ENCODE measurements around the gene DSG2.
A peak's percentile ranks its signal among the peaks of the same experiment; 100 is the strongest.
"Not testable (repeated sequence)": the region's sequence is repeated elsewhere in the genome, so short reads cannot be mapped to it uniquely, and the experiment has no call there.

DSG2 gene

DNA sequence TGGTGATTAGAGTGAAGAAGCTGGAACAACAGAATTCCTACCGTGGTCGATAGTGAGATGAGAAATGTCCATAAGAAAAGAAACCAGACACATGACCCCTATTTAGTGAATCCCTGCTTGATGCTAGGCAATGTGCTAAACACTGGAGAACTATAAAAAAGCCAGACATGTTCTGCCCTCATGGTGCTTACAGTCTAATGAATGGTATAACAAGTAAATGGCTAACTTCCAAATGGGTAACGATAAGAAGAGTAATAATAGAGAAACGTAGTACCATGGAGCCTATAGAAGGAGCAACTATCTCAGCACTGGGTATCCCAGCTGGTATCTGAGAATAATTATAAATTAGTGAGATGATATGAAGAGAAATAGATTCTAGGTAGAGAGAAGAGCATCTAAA lies 5.0 kb downstream of the DSG2 start:
- DNase-seq = no peak

DNA sequence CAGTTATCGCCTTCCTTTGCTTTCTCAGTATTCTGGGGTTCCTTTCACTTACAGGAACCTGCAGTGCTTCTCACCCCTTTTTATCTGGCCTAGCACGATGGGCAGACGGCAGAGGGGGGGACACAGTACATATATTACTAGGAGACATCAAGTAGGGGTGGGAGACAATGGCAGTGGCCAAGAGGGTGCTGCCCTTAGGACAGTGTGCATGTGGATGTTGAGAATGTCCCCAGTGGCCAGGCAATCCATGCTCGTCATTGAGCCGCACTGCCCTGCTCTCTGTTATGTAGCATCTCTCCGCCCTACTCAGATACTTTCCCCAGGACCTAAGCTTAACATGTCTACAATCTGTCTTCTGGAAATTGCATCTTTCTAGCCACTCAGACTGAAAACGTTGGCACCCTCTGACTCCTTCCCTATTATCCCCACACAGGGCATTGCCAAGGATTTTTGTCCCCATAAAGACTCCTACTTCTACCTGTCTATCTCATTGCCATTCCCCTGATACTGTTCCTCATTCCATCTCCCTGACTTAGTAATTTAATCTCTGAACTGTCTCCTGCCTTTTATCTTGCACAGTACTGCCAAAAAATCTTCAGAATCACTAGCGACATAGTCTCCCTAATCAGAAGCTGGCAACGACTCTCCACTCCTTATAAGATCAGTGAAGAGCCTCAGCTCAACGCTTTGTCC lies 6.6 kb downstream of the DSG2 start:
- DNase-seq = no peak

DNA sequence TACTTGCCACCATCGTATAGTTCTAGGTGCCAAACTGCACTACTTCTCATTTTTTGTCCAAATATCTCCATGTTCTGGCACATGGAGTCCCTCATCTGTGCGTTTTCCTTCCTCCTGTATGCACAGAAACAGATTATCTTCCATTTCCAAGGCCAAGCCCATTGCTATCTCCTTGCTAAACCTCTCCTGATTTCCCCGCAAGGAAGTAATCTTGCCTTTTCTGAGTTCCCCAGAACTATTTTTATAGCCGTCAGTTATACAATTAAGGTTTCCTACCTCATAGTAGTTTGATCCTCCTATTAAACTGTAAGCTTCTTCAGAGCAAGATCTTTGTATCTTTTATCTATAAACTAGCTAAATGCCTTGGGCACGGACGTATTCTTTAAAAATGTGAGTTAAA lies 7.2 kb downstream of the DSG2 start:
- no peak for DNase-seq

DNA sequence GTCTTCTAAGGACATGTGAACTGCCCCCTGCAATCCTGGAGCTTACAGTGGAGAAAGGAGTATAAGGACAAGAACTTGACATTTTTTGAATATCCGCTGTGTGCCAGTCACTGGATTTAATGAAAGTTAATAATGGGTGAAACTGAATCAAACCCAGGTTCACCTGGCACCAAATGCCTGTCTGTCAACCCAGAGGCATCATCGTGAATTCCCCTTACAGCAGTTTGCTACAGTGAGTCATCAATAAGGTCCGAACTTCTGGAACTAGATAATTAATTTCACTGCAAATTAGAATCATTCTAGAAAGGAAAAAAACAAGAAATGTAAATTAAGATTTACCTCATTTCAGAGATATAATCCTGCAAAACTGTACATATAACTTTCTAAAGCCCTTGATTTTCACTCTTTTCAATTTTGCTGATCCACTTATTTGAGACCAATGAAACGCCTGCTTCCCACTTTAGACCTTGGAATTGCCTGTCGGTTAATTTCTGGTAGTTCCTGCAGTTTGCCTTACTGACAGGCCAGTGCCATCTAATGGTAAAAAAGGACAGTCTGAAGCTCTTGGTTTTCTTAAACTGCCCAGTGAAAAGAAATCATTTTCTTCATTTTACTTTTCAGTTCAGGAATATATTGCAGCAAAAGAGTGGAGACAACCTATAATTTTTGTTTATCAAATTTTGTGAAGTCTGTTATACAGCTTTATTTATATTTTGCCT lies 8.2 kb downstream of the DSG2 start:
- no peak for DNase-seq

DNA sequence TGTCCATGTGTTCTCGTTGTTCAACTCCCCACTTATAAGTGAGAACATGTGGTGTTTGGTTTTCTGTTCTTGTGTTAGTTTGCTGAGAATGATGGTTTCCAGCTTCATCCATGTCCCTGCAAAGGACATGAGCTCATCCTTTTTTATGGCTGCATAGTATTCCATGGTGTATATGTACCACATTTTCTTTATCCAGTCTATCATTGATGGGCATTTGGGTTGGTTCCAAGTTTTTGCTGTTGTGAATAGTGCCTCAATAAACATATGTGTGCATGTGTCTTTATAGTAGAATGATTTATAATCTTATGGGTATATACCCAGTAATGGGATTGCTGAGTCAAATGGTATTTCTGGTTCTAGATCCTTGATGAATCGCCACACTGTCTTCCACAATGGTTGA lies 9.1 kb downstream of the DSG2 start:
- DNase-seq = not testable (repeated sequence)

DNA sequence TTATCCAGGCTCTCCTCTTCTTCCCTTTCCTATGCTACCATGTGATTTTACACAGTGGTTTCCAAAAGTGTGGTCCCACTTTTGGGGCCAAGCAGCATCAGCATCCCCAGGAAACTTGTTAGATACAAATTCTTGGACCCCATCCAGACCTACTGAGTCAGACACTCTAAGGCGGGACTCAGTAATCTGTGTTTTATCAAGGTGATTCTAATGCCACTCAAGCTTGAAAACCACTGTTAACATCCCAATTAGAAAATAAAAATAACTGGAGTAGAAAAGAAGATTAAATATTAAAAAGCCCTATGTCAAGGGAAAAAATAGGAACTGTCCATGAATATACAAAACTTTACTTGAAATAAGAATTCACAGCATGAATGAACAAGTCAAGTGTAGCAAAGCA lies 10.8 kb downstream of the DSG2 start:
- no peak for DNase-seq

DNA sequence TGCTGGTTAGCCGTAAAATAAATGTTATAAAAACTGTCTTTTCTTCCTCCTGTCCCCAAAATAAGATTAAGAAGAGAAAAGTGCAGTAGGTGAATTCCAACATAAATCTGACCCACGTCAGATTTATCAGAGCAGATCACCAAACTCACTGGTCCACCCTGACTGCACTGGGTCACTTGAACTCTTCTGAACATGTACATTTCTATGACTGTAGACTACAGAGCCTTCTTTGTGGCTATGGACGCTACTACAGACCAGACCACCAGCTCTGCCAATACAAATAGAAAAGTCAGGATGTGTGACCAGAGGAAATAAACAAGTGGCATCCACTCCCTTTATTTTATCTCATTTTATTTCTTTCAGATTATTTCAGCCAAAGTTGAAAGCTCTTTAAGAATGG lies 11.6 kb downstream of the DSG2 start:
- no peak for DNase-seq

DNA sequence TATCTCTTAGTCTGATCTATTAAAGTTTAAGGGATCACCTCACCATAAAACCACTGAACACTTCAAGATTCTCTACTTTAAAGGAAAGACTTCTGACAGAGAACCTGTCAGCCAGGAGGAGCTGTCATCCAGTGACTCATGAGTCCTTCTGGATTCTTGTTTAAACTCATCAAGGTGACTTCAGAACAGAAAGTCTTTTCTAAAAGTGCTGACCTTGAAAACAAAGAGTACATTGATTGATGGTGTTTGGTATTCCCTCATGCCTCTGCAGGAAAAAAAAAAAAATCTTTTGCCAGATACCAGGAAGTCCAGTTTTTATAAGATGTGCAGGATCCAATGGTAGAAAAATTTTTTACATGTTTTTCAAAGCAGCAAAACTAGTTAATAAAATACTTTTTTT lies 12.3 kb downstream of the DSG2 start:
- DNase-seq = no peak

DNA sequence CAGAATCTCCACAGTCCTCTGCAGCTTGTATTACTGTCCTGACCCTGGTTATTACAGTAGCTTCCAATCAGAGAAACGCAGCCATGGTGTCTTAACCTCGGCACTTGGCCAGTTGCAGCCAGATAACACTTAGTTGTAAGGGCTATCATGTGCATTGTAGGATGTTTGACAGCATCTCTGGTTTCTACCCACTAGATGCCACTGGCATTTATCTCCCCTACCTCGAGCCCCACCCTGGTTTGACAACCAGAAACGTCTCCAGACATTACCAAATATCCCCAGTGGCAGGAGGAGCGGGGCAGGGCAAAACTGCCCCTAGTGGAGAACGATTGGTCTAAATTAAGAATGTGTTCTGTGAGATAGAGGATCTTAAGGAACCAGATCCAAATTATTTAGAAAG lies 13.1 kb downstream of the DSG2 start:
- no peak for DNase-seq

DNA sequence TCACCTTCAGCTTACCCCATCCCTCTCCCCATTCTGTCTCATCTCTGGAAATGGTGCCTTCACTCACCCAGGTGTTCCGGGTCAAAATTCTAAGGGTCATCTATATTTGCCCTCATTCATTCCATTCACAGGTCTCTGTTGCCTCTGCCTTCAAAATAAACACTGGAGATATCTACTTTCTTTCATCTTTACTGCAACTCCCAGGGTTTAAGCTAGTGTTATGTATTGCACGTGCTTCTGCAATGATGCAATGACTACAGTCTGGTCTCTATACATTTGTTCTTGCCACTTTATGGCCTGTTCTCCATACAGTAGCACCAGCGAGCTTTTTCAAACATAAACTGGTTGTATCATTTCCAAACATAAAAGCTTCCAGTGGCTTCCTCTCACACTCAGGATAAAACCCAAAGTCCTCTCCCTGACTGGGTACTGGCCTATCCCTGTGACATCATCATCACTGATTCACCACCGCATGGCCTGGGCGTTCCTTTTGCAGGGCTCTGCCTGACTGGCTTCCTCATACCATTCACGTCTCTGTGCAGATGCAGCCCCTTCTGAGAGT lies 14.3 kb downstream of the DSG2 start:
- no peak for DNase-seq

DNA sequence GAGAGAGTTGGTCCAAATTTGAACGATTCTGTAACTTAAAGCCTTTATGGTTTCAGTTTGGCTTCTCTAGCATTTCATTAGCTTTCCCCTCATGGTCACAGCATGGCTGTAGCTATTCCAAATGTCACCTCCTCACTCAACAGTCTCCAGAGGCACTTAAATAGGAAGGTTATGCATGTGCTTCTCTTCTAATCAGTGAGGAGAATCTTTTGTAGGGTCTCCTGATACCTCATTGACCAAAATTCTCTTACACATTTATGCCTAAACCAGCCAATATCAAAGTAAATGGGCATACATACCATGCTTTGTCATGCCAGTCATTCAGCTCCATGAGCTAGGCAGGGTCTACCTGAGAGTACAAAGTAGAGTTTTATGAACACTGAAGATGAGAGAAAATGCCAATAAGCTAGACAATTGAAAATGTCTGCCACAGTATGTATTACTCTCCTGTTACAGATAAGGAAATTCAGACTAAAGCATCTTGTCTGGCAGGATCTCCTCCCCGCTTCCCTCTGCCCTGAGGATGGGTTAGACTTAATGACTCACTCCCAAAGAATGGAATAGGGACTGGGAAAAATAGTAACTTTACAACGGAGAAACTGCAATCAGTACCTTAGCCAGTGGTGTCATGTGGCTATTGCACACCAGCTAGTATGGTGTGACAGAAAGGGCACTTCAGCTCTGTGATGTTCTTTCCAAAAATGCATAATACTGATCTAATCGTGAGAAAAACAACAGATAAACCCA lies 15.4 kb downstream of the DSG2 start:
- DNase-seq = no peak

DNA sequence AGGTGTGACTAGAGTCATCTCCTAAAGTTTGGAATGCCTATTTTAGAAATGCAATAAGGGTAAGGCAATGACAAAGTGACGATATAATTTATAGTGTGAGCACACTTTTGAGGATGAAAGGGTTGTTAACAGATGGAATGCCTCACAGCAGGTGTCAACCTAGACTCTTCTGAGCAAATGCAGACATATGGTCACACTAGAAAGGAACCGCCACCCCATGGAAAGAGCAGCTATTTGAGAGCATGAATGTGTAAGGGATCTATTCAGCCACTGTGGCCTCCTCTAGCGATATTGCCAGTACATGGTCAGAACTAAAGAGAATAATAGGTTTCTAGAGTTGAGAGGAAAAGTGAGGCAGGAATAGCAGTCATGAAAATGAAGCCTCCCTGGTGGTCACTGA lies 18.5 kb downstream of the DSG2 start:
- no peak for DNase-seq

DNA sequence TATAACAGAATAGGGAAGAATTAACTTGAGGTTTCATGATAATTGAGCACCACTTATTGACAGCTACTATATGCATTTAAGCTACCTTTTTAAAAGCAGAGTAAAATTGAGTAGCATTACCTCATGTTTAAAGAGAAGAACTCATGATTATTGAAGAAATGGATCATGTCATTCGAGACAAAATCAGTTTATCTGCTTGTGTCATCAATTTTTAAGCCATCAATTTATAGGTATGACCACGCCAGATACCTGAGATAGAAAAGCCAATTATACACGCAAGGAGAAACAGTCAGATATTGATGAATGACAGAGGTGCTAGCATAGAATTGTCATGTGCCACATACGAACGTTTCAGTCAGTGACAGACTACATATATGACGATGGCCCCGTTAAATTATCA lies 28.4 kb downstream of the DSG2 start:
- no peak for DNase-seq

DNA sequence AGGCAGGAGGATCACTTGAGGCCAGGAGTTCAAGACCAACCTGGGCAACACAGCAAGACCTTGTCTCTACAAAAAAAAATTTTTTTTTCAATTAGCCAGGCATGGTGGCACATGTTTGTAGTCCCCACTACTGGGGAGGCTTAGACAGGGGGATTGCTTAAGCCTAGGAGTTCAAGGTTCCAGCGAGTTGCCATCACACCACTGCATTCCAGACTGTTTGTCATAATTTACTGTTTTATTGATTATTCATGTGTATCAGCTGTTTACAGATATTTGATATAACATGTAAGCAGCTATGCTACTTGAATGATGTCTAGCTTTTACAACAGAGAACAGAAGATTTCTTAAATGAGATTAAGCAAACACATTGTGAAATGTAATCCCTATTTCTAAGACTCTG lies 35.3 kb downstream of the DSG2 start:
- no peak for DNase-seq

DNA sequence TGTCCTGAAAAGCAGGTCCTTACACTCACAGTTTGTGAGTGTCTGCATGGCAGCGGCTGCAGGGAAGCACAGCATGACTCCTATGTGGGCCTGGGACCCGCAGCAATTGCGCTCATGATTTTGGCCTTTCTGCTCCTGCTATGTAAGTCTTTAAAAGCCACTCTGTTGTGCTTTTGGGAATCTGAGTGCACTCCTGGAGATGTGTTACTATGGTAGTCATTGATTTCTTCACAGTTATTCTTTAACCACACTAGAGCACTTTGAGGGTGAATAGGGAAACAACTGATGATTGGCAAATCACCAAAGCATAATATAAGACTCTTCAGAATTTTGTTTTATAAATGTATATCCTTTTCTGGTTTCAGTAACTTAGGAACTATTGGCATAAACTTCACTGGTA lies 40.9 kb downstream of the DSG2 start:
- no peak for DNase-seq

DNA sequence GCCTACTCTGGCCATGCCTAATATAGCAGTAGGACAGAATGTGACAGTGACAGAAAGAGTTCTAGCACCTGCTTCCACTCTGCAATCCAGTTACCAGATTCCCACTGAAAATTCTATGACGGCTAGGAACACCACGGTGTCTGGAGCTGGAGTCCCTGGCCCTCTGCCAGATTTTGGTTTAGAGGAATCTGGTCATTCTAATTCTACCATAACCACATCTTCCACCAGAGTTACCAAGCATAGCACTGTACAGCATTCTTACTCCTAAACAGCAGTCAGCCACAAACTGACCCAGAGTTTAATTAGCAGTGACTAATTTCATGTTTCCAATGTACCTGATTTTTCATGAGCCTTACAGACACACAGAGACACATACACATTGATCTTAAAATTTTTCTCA lies 48.5 kb downstream of the DSG2 start:
- DNase-seq = no peak

DNA sequence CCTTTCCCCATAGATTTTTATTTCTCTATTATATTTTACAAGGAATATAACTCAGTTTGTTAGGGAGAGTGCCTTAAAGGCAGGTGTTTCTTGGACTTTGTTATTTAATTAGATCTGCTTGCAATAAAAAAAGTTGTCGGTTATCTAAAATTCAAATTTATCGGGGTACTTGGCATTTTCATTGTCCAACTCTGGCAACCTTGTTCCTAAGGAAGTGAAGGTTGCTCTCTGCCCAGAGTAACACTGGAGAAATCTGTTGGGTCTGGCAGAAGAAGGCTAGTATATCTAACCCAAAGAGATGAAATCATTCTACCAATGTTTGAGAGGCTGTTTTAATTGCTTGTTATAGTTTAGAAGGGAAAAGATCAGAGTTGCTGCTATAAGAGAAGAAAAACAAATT lies 50.9 kb downstream of the DSG2 start:
- no peak for DNase-seq

DNA sequence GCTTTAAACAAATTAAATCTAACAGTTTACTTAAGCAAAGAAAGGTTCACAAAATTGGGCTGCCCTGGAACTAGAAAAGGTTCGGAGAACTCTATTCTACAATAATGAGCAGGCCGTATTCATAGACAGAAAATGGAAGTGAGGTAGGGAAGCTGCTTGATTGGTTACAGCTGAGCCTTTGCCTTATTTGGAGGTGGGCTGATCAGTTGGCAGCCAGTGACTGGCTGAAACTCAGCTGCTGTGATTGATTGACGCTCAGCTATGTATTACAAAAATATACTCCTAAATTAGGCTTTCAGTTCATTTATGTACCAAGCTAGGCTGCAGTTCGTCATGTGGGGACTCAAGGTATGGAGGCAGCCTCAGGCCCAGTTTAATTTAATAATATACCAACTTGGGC lies 51.4 kb downstream of the DSG2 start:
- no peak for DNase-seq

DNA sequence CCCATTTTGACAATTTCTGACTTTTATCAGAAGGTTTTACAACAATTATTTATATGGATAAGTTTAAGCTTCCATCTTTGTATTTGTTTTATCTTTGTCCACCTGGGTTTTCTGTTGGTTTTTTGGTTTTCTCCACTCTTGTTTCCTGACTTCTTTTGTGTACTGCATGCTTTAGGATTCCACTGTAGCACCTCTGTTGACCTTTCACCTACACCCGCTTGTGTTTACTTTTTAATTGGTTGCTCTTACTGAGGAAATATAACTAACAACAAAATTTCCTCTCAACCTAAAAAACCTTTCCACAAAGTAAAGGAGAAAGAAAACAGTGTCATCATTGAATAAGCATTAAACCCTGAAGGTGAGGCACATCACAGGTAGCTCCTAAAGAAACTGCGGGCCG lies 53.9 kb downstream of the DSG2 start:
- no peak for DNase-seq

DNA sequence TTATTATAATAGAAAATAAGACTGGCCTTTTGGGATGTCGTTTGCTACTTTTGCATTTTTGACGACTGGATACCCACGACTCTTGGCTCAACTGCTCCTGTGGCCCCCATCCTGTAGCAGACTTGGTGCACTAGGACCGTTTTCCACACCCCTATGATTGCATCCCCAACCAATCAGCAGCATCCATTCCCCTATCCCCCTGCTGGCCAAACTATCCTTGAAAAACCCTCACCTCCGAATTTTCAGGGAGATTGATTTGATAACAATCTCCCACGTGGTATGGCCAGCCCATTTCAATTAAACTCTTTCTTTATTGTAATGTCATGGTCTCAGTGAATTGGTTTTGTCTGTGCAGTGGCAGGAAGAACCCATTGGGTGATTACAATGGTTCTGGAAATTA lies 55.8 kb downstream of the DSG2 start:
- no peak for DNase-seq

DNA sequence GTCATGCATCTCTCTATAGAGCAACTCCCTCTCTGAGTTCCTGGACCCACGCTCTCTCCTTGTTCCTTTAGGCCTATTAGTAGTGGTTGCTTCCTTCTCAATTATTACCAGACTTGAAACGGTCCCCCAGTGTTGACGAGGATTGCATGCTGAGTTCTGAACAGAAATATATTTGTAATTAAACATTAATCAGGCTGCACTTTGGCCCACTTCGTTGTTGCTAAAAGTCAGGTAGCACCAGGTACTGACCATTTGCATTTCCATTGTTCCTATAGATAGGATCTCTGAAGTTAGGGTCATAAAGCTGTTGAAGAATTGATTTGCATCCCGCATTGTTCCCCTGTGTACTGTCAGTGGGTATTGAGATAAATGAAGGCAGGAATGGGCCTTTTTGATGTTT lies 56.8 kb downstream of the DSG2 start:
- DNase-seq = no peak

DNA sequence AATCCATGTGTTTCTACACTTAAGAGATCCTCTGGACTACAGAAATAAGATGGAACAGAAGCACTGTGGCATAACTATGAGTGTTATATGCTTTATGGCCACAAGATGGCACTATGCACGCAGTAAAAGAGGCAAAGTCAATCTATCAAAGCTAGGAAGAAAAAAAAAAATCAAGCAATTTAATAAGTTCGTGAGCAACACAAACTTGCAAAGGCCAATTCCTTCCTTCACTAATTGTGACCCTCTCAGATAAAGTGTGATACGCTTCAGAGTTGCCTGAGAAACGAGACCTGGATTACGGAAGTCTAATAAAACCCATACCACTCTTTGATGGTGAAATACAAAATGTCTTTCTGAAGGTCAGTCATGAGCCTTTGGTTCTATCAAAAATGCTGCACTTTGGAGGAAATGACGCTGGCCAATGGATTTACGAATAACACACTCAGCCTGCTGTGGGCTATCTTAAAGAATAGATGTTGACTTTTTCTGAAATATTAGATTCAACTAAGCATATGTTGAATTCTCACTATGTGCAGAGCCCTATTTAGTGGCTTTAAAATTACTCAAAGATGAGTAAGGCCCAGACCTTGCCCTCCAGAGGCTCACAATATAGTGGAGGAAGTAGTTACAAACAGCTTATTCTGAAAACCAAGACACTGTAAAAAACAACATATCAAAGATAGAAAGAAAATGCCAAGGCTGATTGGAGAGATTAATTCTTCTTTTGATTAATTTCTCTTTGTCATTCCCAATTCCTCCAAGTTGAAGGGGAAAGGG lies 58.2 kb downstream of the DSG2 start:
- DNase-seq = peak; percentile 1

DNA sequence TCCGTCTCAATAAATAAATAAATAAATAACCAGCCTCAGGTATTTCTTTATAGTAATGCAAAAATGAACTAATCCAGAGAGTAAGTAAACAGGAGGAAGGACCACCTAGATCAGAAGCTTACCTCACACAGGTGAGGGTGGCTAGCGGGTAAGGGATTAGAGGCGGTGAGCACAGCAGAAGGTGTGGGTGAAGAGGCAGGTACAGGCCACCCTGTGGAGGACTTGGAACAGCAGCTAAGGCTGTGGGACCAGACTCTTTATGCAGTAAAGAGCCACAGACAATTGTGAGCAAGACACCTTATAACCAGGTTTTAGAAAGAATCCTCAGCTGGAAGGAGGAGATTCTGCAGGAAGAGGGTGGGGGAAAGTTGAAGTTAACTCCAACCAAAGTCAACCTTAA lies 59.5 kb downstream of the DSG2 start:
- no peak for DNase-seq
